ENCODE measurements around the gene NLRX1. TPM values are rescaled to one million over a fixed set of nuclear protein-coding genes. Genes with fewer than 3 reads are reported as not detected.

Gene NLRX1
- total RNA-seq, 1 donor from 2014 or later, result 9.3 TPM

- Mint-ChIP-seq H3K27ac (ENCODE audit: unreplicated experiment) (no peak overlapping the region), H3K36me3 (ENCODE audit: low read depth) (no peaks in the 10 kb centered on the region), H3K4me1 (peaks cover 8% of the 10 kb centered on the region), H3K9me3 (no peaks in the 10 kb centered on the region), H3K27me3 (ENCODE audit: low read depth) (peaks cover 54% of the 10 kb centered on the region), H3K4me3 (no peak overlapping the region)
- no peak for DNase-seq (ENCODE audit: low read depth, low spot score)
- no peak for TF ChIP-seq CTCF (conservative IDR thresholded peaks at IDR 0.05)
Observed at GRCh38 chr11:119152043-119152442, 16.5 kb upstream of the NLRX1 start.

- no peak overlapping the region for H3K4me3 Mint-ChIP-seq
- H3K36me3 Mint-ChIP-seq (ENCODE audit: low read depth), result no peaks in the 10 kb centered on the region
- peaks cover 8% of the 10 kb centered on the region for H3K4me1 Mint-ChIP-seq
- no peak for TF ChIP-seq CTCF (conservative IDR thresholded peaks at IDR 0.05)
- no peak for DNase-seq (ENCODE audit: low read depth, low spot score)
- peaks cover 48% of the 10 kb centered on the region for H3K27me3 Mint-ChIP-seq (ENCODE audit: low read depth)
- no peaks in the 10 kb centered on the region for H3K9me3 Mint-ChIP-seq
- H3K27ac Mint-ChIP-seq (ENCODE audit: unreplicated experiment), result no peak overlapping the region
Observed at GRCh38 chr11:119152604-119153003, 15.9 kb upstream of the NLRX1 start.

- Mint-ChIP-seq H3K36me3 (ENCODE audit: low read depth) (no peaks in the 10 kb centered on the region), H3K9me3 (no peaks in the 10 kb centered on the region), H3K27me3 (ENCODE audit: low read depth) (peaks cover 42% of the 10 kb centered on the region), H3K4me1 (peaks cover 5% of the 10 kb centered on the region), H3K4me3 (no peak overlapping the region), H3K27ac (ENCODE audit: unreplicated experiment) (peak overlapping the region; percentile 35)
- TF ChIP-seq CTCF (conservative IDR thresholded peaks at IDR 0.05), result no peak
- DNase-seq (ENCODE audit: low read depth, low spot score), result no peak
Observed at GRCh38 chr11:119153049-119153818, 15.3 kb upstream of the NLRX1 start.

GRCh38 chr11:119154178-119154577, 14.3 kb upstream of the NLRX1 start:
- Mint-ChIP-seq H3K27ac (ENCODE audit: unreplicated experiment) (no peak overlapping the region), H3K9me3 (no peaks in the 10 kb centered on the region), H3K4me3 (no peak overlapping the region), H3K27me3 (ENCODE audit: low read depth) (peaks cover 36% of the 10 kb centered on the region), H3K4me1 (no peaks in the 10 kb centered on the region), H3K36me3 (ENCODE audit: low read depth) (no peaks in the 10 kb centered on the region)
- TF ChIP-seq CTCF (conservative IDR thresholded peaks at IDR 0.05), result no peak
- no peak for DNase-seq (ENCODE audit: low read depth, low spot score)

GRCh38 chr11:119155733-119156492, 12.6 kb upstream of the NLRX1 start:
- Mint-ChIP-seq H3K27me3 (ENCODE audit: low read depth) (peaks cover 21% of the 10 kb centered on the region), H3K4me3 (no peak overlapping the region), H3K4me1 (no peaks in the 10 kb centered on the region), H3K27ac (ENCODE audit: unreplicated experiment) (no peak overlapping the region), H3K9me3 (no peaks in the 10 kb centered on the region), H3K36me3 (ENCODE audit: low read depth) (no peaks in the 10 kb centered on the region)
- no peak for DNase-seq (ENCODE audit: low read depth, low spot score)
- TF ChIP-seq CTCF (conservative IDR thresholded peaks at IDR 0.05), result peak; percentile 26

All from neural crest cell (in vitro differentiated cells).